Activated CD8-positive, alpha-beta memory T cell treated with anti-CD3 and anti-CD28 coated beads for 36 hours (primary cell): ENCODE measurements around the gene ZNF543. TPM values are rescaled to one million over a fixed set of nuclear protein-coding genes. Genes with fewer than 3 reads are reported as not detected.
"Not testable (repeated sequence)": the region's sequence is repeated elsewhere in the genome, so short reads cannot be mapped to it uniquely, and the experiment has no call there.

Source experiments
- CTCF ChIA-PET: fragments of 350-600 bp; sonication (Branson Sonifier 250); formaldehyde crosslinking; loops from one replicate; lab custom pipeline; 2021; ENCODE audit warnings: antibody characterized with exemption; lab: Charles Lee
- POLR2A ChIA-PET: fragments of 350-600 bp; sonication (Branson Sonifier 250); formaldehyde crosslinking; loops from one replicate; lab custom pipeline; 2021; ENCODE audit warnings: antibody characterized with exemption; lab: Charles Lee
- total RNA-seq, 2 experiments: library from RNA; stranded (reverse); gene quantifications; one replicate each; pipeline ENCODE4 v1.2.3, GENCODE V29; 2021

The ZNF543 gene
- total RNA-seq, 2 experiments from 2014 or later, result 7.2 to 7.3 TPM

GRCh38 chr19:57366776-57367175 lies 46.5 kb downstream of the ZNF543 start:
- ChIA-PET CTCF (no interaction called here), POLR2A (no interaction called here)

GRCh38 chr19:57374179-57374578 lies 53.9 kb downstream of the ZNF543 start:
- ChIA-PET POLR2A (no interaction called here), CTCF (no interaction called here)

GRCh38 chr19:57374647-57375046 lies 54.4 kb downstream of the ZNF543 start:
- POLR2A ChIA-PET, result not testable (repeated sequence)

GRCh38 chr19:57376151-57376550 lies 55.9 kb downstream of the ZNF543 start:
- CTCF ChIA-PET, result no interaction called here

More at GRCh38 chr19:57374647-57375046, 54.4 kb downstream of the ZNF543 start:
- CTCF ChIA-PET, result not testable (repeated sequence)

GRCh38 chr19:57377498-57378146 lies 57.4 kb downstream of the ZNF543 start:
- CTCF ChIA-PET, result no interaction called here

More at GRCh38 chr19:57376151-57376550, 55.9 kb downstream of the ZNF543 start:
- POLR2A ChIA-PET, result no interaction called here

More at GRCh38 chr19:57377498-57378146, 57.4 kb downstream of the ZNF543 start:
- POLR2A ChIA-PET, result no interaction called here

Other genes with a start within 250 kb of the ZNF543 start
- gene USP29, start 200.5 kb upstream of the ZNF543 start, total RNA-seq, result not detected
- not detected for gene ZIM3, start 175.3 kb upstream of the ZNF543 start, total RNA-seq
- not detected for gene DUXA, start 153.0 kb upstream of the ZNF543 start, total RNA-seq
- gene ZNF264, start 129.0 kb upstream of the ZNF543 start, total RNA-seq, result 10 to 100 TPM; 22.0 to 22.1 TPM
- 1 to 10 TPM in 1 of 2 experiments, under 1 TPM in 1; 0.42 to 1.4 TPM for gene AURKC, start 89.4 kb upstream of the ZNF543 start, total RNA-seq
- 1 to 10 TPM; 8.8 to 9.5 TPM for gene ZNF805, start 79.8 kb upstream of the ZNF543 start, total RNA-seq
- 10 to 100 TPM; 46.1 to 50.9 TPM for gene ZNF460, start 40.0 kb upstream of the ZNF543 start, total RNA-seq
- 1 to 10 TPM; 8.9 to 9.7 TPM for gene ZNF304, start 30.8 kb downstream of the ZNF543 start, total RNA-seq
- gene TRAPPC2B, start 43.1 kb downstream of the ZNF543 start, total RNA-seq, result 1 to 10 TPM; 5.6 to 7.1 TPM
- 1 to 10 TPM; 1.9 to 2.7 TPM for gene ZNF547, start 43.1 kb downstream of the ZNF543 start, total RNA-seq
- gene ZNF548, start 69.4 kb downstream of the ZNF543 start, total RNA-seq, result 10 to 100 TPM; 11.8 to 13.9 TPM
- 10 to 100 TPM in 1 of 2 experiments, 1 to 10 TPM in 1; 9.9 to 10.9 TPM for gene ZNF17, start 90.7 kb downstream of the ZNF543 start, total RNA-seq
- 10 to 100 TPM; 27.5 to 28.6 TPM for gene ZNF749, start 114.9 kb downstream of the ZNF543 start, total RNA-seq
- gene VN1R1, start 136.7 kb downstream of the ZNF543 start, total RNA-seq, result under 1 TPM; 0.15 to 0.17 TPM
- 1 to 10 TPM; 5.2 to 6.1 TPM for gene ZNF772, start 157.1 kb downstream of the ZNF543 start, total RNA-seq
- 1 to 10 TPM; 7.3 to 7.5 TPM for gene ZNF419, start 167.3 kb downstream of the ZNF543 start, total RNA-seq
- gene ZNF773, start 179.5 kb downstream of the ZNF543 start, total RNA-seq, result 1 to 10 TPM; 5.0 to 7.0 TPM
- gene ZNF549, start 206.9 kb downstream of the ZNF543 start, total RNA-seq, result 1 to 10 TPM; 4.4 TPM
- 1 to 10 TPM; 8.8 to 10.0 TPM for gene ZNF550, start 239.4 kb downstream of the ZNF543 start, total RNA-seq